Measurements from ENCODE around the gene SGSM1. TPM values are rescaled to one million over a fixed set of nuclear protein-coding genes. Genes with fewer than 3 reads are reported as not detected.

Gene SGSM1
- total RNA-seq, 2 experiments from 2014 or later, result 0.13 TPM; not detected in 1

- Mint-ChIP-seq H3K4me1 (ENCODE audit: low read depth) (no peaks in the 10 kb centered on the region), H3K9me3 (no peaks in the 10 kb centered on the region), H3K27me3 (peaks cover 5% of the 10 kb centered on the region), H3K36me3 (ENCODE audit: low read depth) (no peaks in the 10 kb centered on the region), H3K4me3 (no peak overlapping the region), H3K27ac (no peak overlapping the region)
- ChIA-PET POLR2A (no interaction called here), CTCF (interaction anchor here (6.2 kb wide), 1 partner anchor 115 kb away, joined by 109 read pairs; no protein-coding TSS in a partner anchor)
- intact Hi-C loops (cut with micrococcal nuclease), result loop anchor here (5.0 kb wide), 1 partner anchor 116 kb away; no protein-coding TSS in a partner anchor
- DNase-seq, result no peak
- ATAC-seq, result no peak
- no peak for TF ChIP-seq CTCF (IDR thresholded peaks at IDR 0.05)
These were observed 129.9 kb downstream of the SGSM1 start for GRCh38 chr22:24935771-24936483.

- Mint-ChIP-seq H3K4me1 (ENCODE audit: low read depth) (no peaks in the 10 kb centered on the region), H3K4me3 (no peak overlapping the region), H3K27ac (no peak overlapping the region), H3K9me3 (no peaks in the 10 kb centered on the region), H3K36me3 (ENCODE audit: low read depth) (no peaks in the 10 kb centered on the region), H3K27me3 (peaks cover 5% of the 10 kb centered on the region)
- no peak for TF ChIP-seq CTCF (IDR thresholded peaks at IDR 0.05)
- CTCF ChIA-PET, result interaction anchor here (1.2 to 6.2 kb wide), 7 partner anchors 10 to 265 kb away, joined by 3 to 109 read pairs (median 5); partner anchors contain the start of gene LHFPL7
- intact Hi-C loops (cut with micrococcal nuclease), result loop anchor here (5.0 kb wide), 1 partner anchor 115 kb away; no protein-coding TSS in a partner anchor
- POLR2A ChIA-PET, result no interaction called here
- ATAC-seq (no peak), DNase-seq (no peak)
These were observed 131.1 kb downstream of the SGSM1 start for GRCh38 chr22:24937114-24937513.

GRCh38 chr22:24938741-24939341 is 132.8 kb downstream of the SGSM1 start:
- ChIA-PET POLR2A (interaction anchor here (0.8 kb wide), 2 partner anchors 115 to 119 kb away, joined by 3 to 4 read pairs; no protein-coding TSS in a partner anchor), CTCF (interaction anchor here (0.6 to 6.2 kb wide), 32 partner anchors 9 to 277 kb away, joined by 3 to 109 read pairs (median 3); partner anchors contain the start of gene LHFPL7)
- no peak overlapping the region for H3K4me3 Mint-ChIP-seq

GRCh38 chr22:24942301-24942700 is 136.3 kb downstream of the SGSM1 start:
- H3K36me3 Mint-ChIP-seq (ENCODE audit: low read depth), result no peaks in the 10 kb centered on the region
- TF ChIP-seq CTCF (IDR thresholded peaks at IDR 0.05), result no peak
- no peak for DNase-seq
- H3K9me3 Mint-ChIP-seq, result no peaks in the 10 kb centered on the region
- H3K4me3 Mint-ChIP-seq, result no peak overlapping the region
- POLR2A ChIA-PET, result no interaction called here
- CTCF ChIA-PET, result interaction anchor here (0.6 to 6.2 kb wide), 2 partner anchors 9 to 109 kb away, joined by 3 to 109 read pairs; no protein-coding TSS in a partner anchor
- no peak overlapping the region for H3K27ac Mint-ChIP-seq
- H3K27me3 Mint-ChIP-seq, result peaks cover 13% of the 10 kb centered on the region
- intact Hi-C loops (cut with micrococcal nuclease), result no loop called here
- ATAC-seq, result no peak
- no peaks in the 10 kb centered on the region for H3K4me1 Mint-ChIP-seq (ENCODE audit: low read depth)

More at GRCh38 chr22:24938741-24939341, 132.8 kb downstream of the SGSM1 start:
- intact Hi-C loops (cut with micrococcal nuclease), result loop anchor here (5.0 kb wide), 1 partner anchor 113 kb away; no protein-coding TSS in a partner anchor
- H3K36me3 Mint-ChIP-seq (ENCODE audit: low read depth), result no peaks in the 10 kb centered on the region
- no peaks in the 10 kb centered on the region for H3K9me3 Mint-ChIP-seq
- H3K27ac Mint-ChIP-seq, result no peak overlapping the region
- H3K4me1 Mint-ChIP-seq (ENCODE audit: low read depth), result no peaks in the 10 kb centered on the region
- peaks cover 3% of the 10 kb centered on the region for H3K27me3 Mint-ChIP-seq
- peak; percentile 85 for TF ChIP-seq CTCF (IDR thresholded peaks at IDR 0.05)
- peak; percentile 26 for DNase-seq
- peak; percentile 68 for ATAC-seq

Data from activated CD8-positive, alpha-beta T cell treated with anti-CD3 and anti-CD28 coated beads for 36 hours (primary cell).